Measurements from ENCODE around the gene LMO2. TPM values are rescaled to one million over a fixed set of nuclear protein-coding genes. Genes with fewer than 3 reads are reported as not detected.

LMO2 gene
- total and polyA plus RNA-seq, 2 of the 13 experiments (the other 11 are each of a cell fraction or from before 2014, with no cell fraction given): not detected

GRCh38 chr11:33857933-33858371, 33.9 kb downstream of the LMO2 start (continued):
- 0 out of 2 replicates have a peak, but pooled peaks have one; percentile 35 for TF ChIP-seq PATZ1 (CRISPR knock-in tag; IDR thresholded peaks at IDR 0.05)
- peak; percentile 28 for TF ChIP-seq ZFP36 (IDR thresholded peaks at IDR 0.05; ENCODE audit: borderline replicate concordance, low read depth, low read length, partially characterized antibody)
- no peak for TF ChIP-seq HNF4G (IDR thresholded peaks at IDR 0.05; ENCODE audit: borderline replicate concordance, low read depth, low read length)
- TF ChIP-seq HNF4G (CRISPR knock-in tag; IDR thresholded peaks at IDR 0.05; ENCODE audit: borderline replicate concordance, low read depth): no peak
- TF ChIP-seq NR2F2 (IDR thresholded peaks at IDR 0.05; ENCODE audit: borderline replicate concordance, low read depth): no peak
- peak; percentile 25 for TF ChIP-seq TBL1XR1 (IDR thresholded peaks at IDR 0.05; ENCODE audit: borderline replicate concordance, low read length, partially characterized antibody)
- TF ChIP-seq GATAD2A (CRISPR knock-in tag; IDR thresholded peaks at IDR 0.05): 0 out of 2 replicates have a peak, but pooled peaks have one; percentile 19
- TF ChIP-seq ZNF354B (CRISPR knock-in tag; IDR thresholded peaks at IDR 0.05): no peak
- TF ChIP-seq CBX1 (IDR thresholded peaks at IDR 0.05; ENCODE audit: low read depth): no peak
- TF ChIP-seq ZNF337 (CRISPR knock-in tag; IDR thresholded peaks at IDR 0.05; ENCODE audit: borderline replicate concordance, low read depth): no peak
- no peak for TF ChIP-seq DRAP1 (CRISPR knock-in tag; IDR thresholded peaks at IDR 0.05)
- TF ChIP-seq ZNF792 (CRISPR knock-in tag; IDR thresholded peaks at IDR 0.05): no peak
- no peak for TF ChIP-seq AGO2 (optimal IDR thresholded peaks at IDR 0.05; ENCODE audit: low read depth, low read length)
- no peak for TF ChIP-seq NR2C2 (CRISPR knock-in tag; IDR thresholded peaks at IDR 0.05; ENCODE audit: borderline replicate concordance)
- 0 out of 2 replicates have a peak, but pooled peaks have one; percentile 15 for TF ChIP-seq ARID5B (CRISPR knock-in tag; IDR thresholded peaks at IDR 0.05)
- TF ChIP-seq HBP1 (CRISPR knock-in tag; IDR thresholded peaks at IDR 0.05; ENCODE audit: low read depth): no peak
- no peak for TF ChIP-seq PAXIP1 (CRISPR knock-in tag; conservative IDR thresholded peaks at IDR 0.05)
- no peak for TF ChIP-seq CCAR2 (optimal IDR thresholded peaks at IDR 0.05; ENCODE audit: low read depth, low read length)
- no peak for TF ChIP-seq HHEX (CRISPR knock-in tag; IDR thresholded peaks at IDR 0.05)
